AG10803 (cell line): Measurements from ENCODE around the gene JAK2.
"Not testable (repeated sequence)": the region's sequence is repeated elsewhere in the genome, so short reads cannot be mapped to it uniquely, and the experiment has no call there.

Experiments used
- DNase-seq: peaks from one replicate; pipeline ENCODE4 v3.0.0; 2010; ENCODE audit warnings: low read depth
- H3K4me3 ChIP-seq: 2 replicates; pipeline ENCODE4 v1.5.1; 2011; ENCODE audit warnings: mild to moderate bottlenecking, low read length, control low read depth
- CTCF ChIP-seq: conservative IDR thresholded peaks from 2 replicates; pipeline ENCODE4 v1.5.1; 2011; ENCODE audit warnings: mild to moderate bottlenecking, low read length, control low read depth, inconsistent platforms

JAK2 gene

GRCh38 chr9:4984621-4985385 lies at the start of gene JAK2:
TSS of gene JAK2 (plus strand) at chr9:4985272. CDS start at chr9:5021988, 36,716 bp downstream.
- peak; percentile 53 for TF ChIP-seq CTCF
- DNase-seq: peak; percentile 94
- H3K4me3 ChIP-seq: peak within 1 kb of the TSS; percentile 81

GRCh38 chr9:4936277-4936676 lies 48.8 kb upstream of the JAK2 start:
- DNase-seq: no peak
- TF ChIP-seq CTCF: no peak
- H3K4me3 ChIP-seq: no peak overlapping the region

- no peak overlapping the region for H3K4me3 ChIP-seq
- TF ChIP-seq CTCF: no peak
- DNase-seq: no peak
Observed at GRCh38 chr9:4936823-4937222, 48.2 kb upstream of the JAK2 start.

- no peak for DNase-seq
- TF ChIP-seq CTCF: no peak
- H3K4me3 ChIP-seq: no peak overlapping the region
Observed at GRCh38 chr9:4937446-4937845, 47.6 kb upstream of the JAK2 start.

- no peak overlapping the region for H3K4me3 ChIP-seq
- TF ChIP-seq CTCF: no peak
- DNase-seq: no peak
Observed at GRCh38 chr9:4938496-4938895, 46.6 kb upstream of the JAK2 start.

- no peak for DNase-seq
- TF ChIP-seq CTCF: no peak
- H3K4me3 ChIP-seq: no peak overlapping the region
Observed at GRCh38 chr9:4939118-4939561, 45.9 kb upstream of the JAK2 start.

- not testable (repeated sequence) for H3K4me3 ChIP-seq
- DNase-seq: peak; percentile 13
Observed at GRCh38 chr9:4942042-4942691, 42.9 kb upstream of the JAK2 start.
